GM18505 (cell line): Measurements from ENCODE around the gene NBAS.
"Not testable (repeated sequence)": the region's sequence is repeated elsewhere in the genome, so short reads cannot be mapped to it uniquely, and the experiment has no call there.

ENCODE experiments used
- ATAC-seq: cut with Tn5 transposase; IDR thresholded peaks from one replicate; pipeline ENCODE4 v1.9.1; 2021; ENCODE audit not compliant: unreplicated experiment
- POLR2A ChIP-seq: IDR thresholded peaks from 4 replicates; pipeline ENCODE4 v1.6.1; 2011; ENCODE audit warnings: borderline replicate concordance; ENCODE audit not compliant: insufficient read depth, insufficient read length; ENCODE audit errors: extremely low read depth

Gene NBAS

GRCh38 chr2:15511686-15512085 lies 49.4 kb downstream of the NBAS start:
- no peak for ATAC-seq
- TF ChIP-seq POLR2A, result no peak

GRCh38 chr2:15510552-15510951 lies 50.6 kb downstream of the NBAS start:
- ATAC-seq, result no peak
- no peak for TF ChIP-seq POLR2A

- no peak for ATAC-seq
These were observed 51.0 kb downstream of the NBAS start for GRCh38 chr2:15510131-15510530.

GRCh38 chr2:15507697-15508096 lies 53.4 kb downstream of the NBAS start:
- ATAC-seq, result no peak

More at GRCh38 chr2:15510131-15510530, 51.0 kb downstream of the NBAS start:
- no peak for TF ChIP-seq POLR2A

GRCh38 chr2:15507061-15507460 lies 54.1 kb downstream of the NBAS start:
- no peak for ATAC-seq

More at GRCh38 chr2:15507697-15508096, 53.4 kb downstream of the NBAS start:
- TF ChIP-seq POLR2A, result no peak

GRCh38 chr2:15506229-15506819 lies 54.8 kb downstream of the NBAS start:
- ATAC-seq, result no peak
- TF ChIP-seq POLR2A, result no peak

More at GRCh38 chr2:15507061-15507460, 54.1 kb downstream of the NBAS start:
- TF ChIP-seq POLR2A, result no peak

- no peak for TF ChIP-seq POLR2A
- no peak for ATAC-seq
These were observed 56.1 kb downstream of the NBAS start for GRCh38 chr2:15504882-15505663.

- not testable (repeated sequence) for ATAC-seq
These were observed 61.9 kb downstream of the NBAS start for GRCh38 chr2:15499251-15499650.

- TF ChIP-seq POLR2A, result no peak
- ATAC-seq, result no peak
These were observed 62.6 kb downstream of the NBAS start for GRCh38 chr2:15498554-15498953.

- TF ChIP-seq POLR2A, result no peak
- ATAC-seq, result no peak
These were observed 66.3 kb downstream of the NBAS start for GRCh38 chr2:15494877-15495276.

- no peak for TF ChIP-seq POLR2A
- no peak for ATAC-seq
These were observed 68.3 kb downstream of the NBAS start for GRCh38 chr2:15492773-15493325.

- no peak for ATAC-seq
- TF ChIP-seq POLR2A, result no peak
These were observed 74.4 kb downstream of the NBAS start for GRCh38 chr2:15486770-15487169.

GRCh38 chr2:15485949-15486348 lies 75.2 kb downstream of the NBAS start:
- TF ChIP-seq POLR2A, result no peak
- ATAC-seq, result no peak

GRCh38 chr2:15481000-15481399 lies 80.1 kb downstream of the NBAS start:
- no peak for TF ChIP-seq POLR2A
- no peak for ATAC-seq
